HEK293 (cell line): Measurements from ENCODE around the gene IMP3.

ENCODE experiments used
- PRDM1 ChIP-seq: fragments of 450-650 bp; formaldehyde crosslinking; IDR thresholded peaks from 2 replicates; pipeline ENCODE4; 2016; ENCODE audit warnings: missing biosample characterization, missing genetic modification characterization
- SCRT2 ChIP-seq: fragments of 450-650 bp; formaldehyde crosslinking; IDR thresholded peaks from 2 replicates; pipeline ENCODE4 v1.5.1; 2016; ENCODE audit warnings: missing biosample characterization, missing genetic modification characterization
- WT1 ChIP-seq: fragments of 450-650 bp; formaldehyde crosslinking; IDR thresholded peaks from 2 replicates; pipeline ENCODE4 v1.5.1; 2016; ENCODE audit warnings: missing biosample characterization, missing genetic modification characterization
- ZNF248 ChIP-seq: fragments of 450-650 bp; formaldehyde crosslinking; IDR thresholded peaks from 2 replicates; pipeline ENCODE4 v1.5.1; 2017; ENCODE audit warnings: missing biosample characterization, missing genetic modification characterization
- ZNF529 ChIP-seq: fragments of 450-650 bp; formaldehyde crosslinking; IDR thresholded peaks from 2 replicates; pipeline ENCODE4 v1.5.1; 2017; ENCODE audit warnings: missing genetic modification characterization, missing biosample characterization; ENCODE audit not compliant: insufficient replicate concordance
- ZSCAN16 ChIP-seq: fragments of 450-650 bp; formaldehyde crosslinking; IDR thresholded peaks from 2 replicates; pipeline ENCODE4 v1.5.1; 2016; ENCODE audit warnings: missing biosample characterization, missing genetic modification characterization
- TF ChIP-seq, protein P1 (sequence below): fragments of 450-650 bp; formaldehyde crosslinking; IDR thresholded peaks from 2 replicates; pipeline ENCODE4 v1.5.1; 2016; ENCODE audit warnings: missing biosample characterization, missing genetic modification characterization
- TF ChIP-seq, protein P2 (sequence below): fragments of 450-650 bp; formaldehyde crosslinking; conservative IDR thresholded peaks from 2 replicates; pipeline ENCODE4 v1.5.1; 2016; ENCODE audit warnings: low read depth, missing biosample characterization, missing genetic modification characterization
- TF ChIP-seq, protein P3 (sequence below): fragments of 450-650 bp; formaldehyde crosslinking; IDR thresholded peaks from 2 replicates; pipeline ENCODE4 v1.5.1; 2016; ENCODE audit warnings: missing biosample characterization, missing genetic modification characterization
- TF ChIP-seq, protein P4 (sequence below): sonication (generic); formaldehyde crosslinking; IDR thresholded peaks from 2 replicates; pipeline ENCODE4 v1.8.1; 2022; ENCODE audit warnings: mild to moderate bottlenecking, moderate library complexity, missing genetic modification reagents
- TF ChIP-seq, protein P5 (sequence below): IDR thresholded peaks from 2 replicates; pipeline ENCODE4 v1.6.1; 2011; ENCODE audit warnings: mild to moderate bottlenecking, low read depth, low read length, borderline replicate concordance
- TF ChIP-seq, protein P6 (sequence below): fragments of 450-650 bp; formaldehyde crosslinking; IDR thresholded peaks from 2 replicates; pipeline ENCODE4 v1.5.1; 2016; ENCODE audit warnings: missing biosample characterization, missing genetic modification characterization
- TF ChIP-seq, protein P7 (sequence below): fragments of 450-650 bp; formaldehyde crosslinking; IDR thresholded peaks from 2 replicates; pipeline ENCODE4 v1.5.1; 2017; ENCODE audit warnings: missing biosample characterization, missing genetic modification characterization
- TF ChIP-seq, protein P8 (sequence below): fragments of 450-650 bp; formaldehyde crosslinking; IDR thresholded peaks from 2 replicates; pipeline ENCODE4 v1.5.1; 2016; ENCODE audit warnings: missing biosample characterization, missing genetic modification characterization

IMP3 gene

DNA sequence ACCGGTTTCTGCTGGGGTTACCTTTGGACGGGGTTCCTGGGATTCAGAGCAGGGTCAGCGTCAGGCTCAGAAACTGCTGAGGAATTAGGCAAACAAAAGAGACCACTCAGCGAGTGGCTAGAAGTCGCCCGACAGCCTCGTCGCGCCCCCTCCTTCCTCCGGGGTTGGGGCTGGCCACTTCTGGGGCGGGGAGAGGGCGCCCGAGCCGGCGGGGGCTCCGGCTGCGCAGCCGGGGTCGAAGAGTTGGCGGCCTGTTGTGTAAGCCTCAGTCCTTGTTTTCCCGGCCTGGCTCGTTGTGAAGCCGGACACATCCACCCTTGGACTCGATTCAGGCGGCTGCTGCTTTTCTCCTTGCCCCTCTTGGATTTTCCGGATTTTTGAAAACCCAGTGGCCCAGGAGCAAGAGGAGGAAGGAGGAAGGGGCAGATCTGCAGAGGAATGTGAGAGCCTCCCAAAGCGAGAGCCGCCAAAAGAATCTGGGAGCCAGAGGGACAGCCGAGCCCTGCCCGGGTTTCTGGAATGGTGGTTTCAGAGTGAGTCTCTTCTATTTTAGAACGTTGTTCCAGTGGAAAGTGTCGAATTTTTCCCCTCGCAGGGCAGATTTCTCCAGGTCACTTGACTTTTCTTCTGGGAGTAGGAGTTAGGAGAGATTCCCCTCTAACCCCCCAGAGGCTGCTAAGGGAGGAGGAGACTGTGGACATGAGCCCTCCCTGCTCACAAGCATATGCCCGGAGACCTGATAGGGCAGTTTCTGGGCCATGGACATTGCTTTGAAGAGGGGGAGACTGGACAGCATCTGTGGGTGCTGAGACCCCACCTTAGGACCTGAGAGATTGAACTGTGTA, 8.4 kb upstream of the IMP3 start (continued):
- TF ChIP-seq, protein P1, sequence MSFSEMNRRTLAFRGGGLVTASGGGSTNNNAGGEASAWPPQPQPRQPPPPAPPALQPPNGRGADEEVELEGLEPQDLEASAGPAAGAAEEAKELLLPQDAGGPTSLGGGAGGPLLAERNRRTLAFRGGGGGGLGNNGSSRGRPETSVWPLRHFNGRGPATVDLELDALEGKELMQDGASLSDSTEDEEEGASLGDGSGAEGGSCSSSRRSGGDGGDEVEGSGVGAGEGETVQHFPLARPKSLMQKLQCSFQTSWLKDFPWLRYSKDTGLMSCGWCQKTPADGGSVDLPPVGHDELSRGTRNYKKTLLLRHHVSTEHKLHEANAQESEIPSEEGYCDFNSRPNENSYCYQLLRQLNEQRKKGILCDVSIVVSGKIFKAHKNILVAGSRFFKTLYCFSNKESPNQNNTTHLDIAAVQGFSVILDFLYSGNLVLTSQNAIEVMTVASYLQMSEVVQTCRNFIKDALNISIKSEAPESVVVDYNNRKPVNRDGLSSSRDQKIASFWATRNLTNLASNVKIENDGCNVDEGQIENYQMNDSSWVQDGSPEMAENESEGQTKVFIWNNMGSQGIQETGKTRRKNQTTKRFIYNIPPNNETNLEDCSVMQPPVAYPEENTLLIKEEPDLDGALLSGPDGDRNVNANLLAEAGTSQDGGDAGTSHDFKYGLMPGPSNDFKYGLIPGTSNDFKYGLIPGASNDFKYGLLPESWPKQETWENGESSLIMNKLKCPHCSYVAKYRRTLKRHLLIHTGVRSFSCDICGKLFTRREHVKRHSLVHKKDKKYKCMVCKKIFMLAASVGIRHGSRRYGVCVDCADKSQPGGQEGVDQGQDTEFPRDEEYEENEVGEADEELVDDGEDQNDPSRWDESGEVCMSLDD (tag by site-specific recombination): 0 out of 2 replicates have a peak, but pooled peaks have one; percentile 3
- TF ChIP-seq, protein P2, sequence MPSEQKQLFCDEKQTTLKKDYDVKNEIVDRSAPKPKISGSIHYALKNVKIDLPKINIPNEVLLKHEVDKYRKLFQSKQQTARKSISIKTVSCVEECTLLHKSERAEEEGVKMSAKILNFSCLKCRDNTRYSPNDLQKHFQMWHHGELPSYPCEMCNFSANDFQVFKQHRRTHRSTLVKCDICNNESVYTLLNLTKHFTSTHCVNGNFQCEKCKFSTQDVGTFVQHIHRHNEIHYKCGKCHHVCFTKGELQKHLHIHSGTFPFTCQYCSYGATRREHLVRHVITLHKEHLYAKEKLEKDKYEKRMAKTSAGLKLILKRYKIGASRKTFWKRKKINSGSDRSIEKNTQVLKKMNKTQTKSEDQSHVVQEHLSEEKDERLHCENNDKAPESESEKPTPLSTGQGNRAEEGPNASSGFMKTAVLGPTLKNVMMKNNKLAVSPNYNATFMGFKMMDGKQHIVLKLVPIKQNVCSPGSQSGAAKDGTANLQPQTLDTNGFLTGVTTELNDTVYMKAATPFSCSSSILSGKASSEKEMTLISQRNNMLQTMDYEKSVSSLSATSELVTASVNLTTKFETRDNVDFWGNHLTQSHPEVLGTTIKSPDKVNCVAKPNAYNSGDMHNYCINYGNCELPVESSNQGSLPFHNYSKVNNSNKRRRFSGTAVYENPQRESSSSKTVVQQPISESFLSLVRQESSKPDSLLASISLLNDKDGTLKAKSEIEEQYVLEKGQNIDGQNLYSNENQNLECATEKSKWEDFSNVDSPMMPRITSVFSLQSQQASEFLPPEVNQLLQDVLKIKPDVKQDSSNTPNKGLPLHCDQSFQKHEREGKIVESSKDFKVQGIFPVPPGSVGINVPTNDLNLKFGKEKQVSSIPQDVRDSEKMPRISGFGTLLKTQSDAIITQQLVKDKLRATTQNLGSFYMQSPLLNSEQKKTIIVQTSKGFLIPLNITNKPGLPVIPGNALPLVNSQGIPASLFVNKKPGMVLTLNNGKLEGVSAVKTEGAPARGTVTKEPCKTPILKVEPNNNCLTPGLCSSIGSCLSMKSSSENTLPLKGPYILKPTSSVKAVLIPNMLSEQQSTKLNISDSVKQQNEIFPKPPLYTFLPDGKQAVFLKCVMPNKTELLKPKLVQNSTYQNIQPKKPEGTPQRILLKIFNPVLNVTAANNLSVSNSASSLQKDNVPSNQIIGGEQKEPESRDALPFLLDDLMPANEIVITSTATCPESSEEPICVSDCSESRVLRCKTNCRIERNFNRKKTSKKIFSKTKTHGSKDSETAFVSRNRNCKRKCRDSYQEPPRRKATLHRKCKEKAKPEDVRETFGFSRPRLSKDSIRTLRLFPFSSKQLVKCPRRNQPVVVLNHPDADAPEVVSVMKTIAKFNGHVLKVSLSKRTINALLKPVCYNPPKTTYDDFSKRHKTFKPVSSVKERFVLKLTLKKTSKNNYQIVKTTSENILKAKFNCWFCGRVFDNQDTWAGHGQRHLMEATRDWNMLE (tag by site-specific recombination): no peak
- 0 out of 2 replicates have a peak, but pooled peaks have one; percentile 7 for TF ChIP-seq SCRT2 (tag by site-specific recombination)
- no peak for TF ChIP-seq WT1 (tag by site-specific recombination)
- 0 out of 2 replicates have a peak, but pooled peaks have one; percentile 8 for TF ChIP-seq ZSCAN16 (tag by site-specific recombination)
- TF ChIP-seq, protein P3, sequence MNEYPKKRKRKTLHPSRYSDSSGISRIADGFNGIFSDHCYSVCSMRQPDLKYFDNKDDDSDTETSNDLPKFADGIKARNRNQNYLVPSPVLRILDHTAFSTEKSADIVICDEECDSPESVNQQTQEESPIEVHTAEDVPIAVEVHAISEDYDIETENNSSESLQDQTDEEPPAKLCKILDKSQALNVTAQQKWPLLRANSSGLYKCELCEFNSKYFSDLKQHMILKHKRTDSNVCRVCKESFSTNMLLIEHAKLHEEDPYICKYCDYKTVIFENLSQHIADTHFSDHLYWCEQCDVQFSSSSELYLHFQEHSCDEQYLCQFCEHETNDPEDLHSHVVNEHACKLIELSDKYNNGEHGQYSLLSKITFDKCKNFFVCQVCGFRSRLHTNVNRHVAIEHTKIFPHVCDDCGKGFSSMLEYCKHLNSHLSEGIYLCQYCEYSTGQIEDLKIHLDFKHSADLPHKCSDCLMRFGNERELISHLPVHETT (tag by site-specific recombination): no peak
- TF ChIP-seq, protein P4, sequence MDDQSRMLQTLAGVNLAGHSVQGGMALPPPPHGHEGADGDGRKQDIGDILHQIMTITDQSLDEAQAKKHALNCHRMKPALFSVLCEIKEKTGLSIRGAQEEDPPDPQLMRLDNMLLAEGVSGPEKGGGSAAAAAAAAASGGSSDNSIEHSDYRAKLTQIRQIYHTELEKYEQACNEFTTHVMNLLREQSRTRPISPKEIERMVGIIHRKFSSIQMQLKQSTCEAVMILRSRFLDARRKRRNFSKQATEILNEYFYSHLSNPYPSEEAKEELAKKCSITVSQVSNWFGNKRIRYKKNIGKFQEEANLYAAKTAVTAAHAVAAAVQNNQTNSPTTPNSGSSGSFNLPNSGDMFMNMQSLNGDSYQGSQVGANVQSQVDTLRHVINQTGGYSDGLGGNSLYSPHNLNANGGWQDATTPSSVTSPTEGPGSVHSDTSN (CRISPR knock-in tag): 0 out of 2 replicates have a peak, but pooled peaks have one; percentile 1
- TF ChIP-seq, protein P5, sequence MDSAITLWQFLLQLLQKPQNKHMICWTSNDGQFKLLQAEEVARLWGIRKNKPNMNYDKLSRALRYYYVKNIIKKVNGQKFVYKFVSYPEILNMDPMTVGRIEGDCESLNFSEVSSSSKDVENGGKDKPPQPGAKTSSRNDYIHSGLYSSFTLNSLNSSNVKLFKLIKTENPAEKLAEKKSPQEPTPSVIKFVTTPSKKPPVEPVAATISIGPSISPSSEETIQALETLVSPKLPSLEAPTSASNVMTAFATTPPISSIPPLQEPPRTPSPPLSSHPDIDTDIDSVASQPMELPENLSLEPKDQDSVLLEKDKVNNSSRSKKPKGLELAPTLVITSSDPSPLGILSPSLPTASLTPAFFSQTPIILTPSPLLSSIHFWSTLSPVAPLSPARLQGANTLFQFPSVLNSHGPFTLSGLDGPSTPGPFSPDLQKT: no peak; the same call in 1 of the 2 replicates
- TF ChIP-seq PRDM1 (tag by site-specific recombination): peak; percentile 13; the same call in 1 of the 2 replicates
- no peak for TF ChIP-seq ZNF248
- TF ChIP-seq, protein P6, sequence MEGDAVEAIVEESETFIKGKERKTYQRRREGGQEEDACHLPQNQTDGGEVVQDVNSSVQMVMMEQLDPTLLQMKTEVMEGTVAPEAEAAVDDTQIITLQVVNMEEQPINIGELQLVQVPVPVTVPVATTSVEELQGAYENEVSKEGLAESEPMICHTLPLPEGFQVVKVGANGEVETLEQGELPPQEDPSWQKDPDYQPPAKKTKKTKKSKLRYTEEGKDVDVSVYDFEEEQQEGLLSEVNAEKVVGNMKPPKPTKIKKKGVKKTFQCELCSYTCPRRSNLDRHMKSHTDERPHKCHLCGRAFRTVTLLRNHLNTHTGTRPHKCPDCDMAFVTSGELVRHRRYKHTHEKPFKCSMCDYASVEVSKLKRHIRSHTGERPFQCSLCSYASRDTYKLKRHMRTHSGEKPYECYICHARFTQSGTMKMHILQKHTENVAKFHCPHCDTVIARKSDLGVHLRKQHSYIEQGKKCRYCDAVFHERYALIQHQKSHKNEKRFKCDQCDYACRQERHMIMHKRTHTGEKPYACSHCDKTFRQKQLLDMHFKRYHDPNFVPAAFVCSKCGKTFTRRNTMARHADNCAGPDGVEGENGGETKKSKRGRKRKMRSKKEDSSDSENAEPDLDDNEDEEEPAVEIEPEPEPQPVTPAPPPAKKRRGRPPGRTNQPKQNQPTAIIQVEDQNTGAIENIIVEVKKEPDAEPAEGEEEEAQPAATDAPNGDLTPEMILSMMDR (tag by site-specific recombination): 0 out of 2 replicates have a peak, but pooled peaks have one; percentile 5
- TF ChIP-seq ZNF529 (tag by site-specific recombination): no peak
- TF ChIP-seq, protein P7, sequence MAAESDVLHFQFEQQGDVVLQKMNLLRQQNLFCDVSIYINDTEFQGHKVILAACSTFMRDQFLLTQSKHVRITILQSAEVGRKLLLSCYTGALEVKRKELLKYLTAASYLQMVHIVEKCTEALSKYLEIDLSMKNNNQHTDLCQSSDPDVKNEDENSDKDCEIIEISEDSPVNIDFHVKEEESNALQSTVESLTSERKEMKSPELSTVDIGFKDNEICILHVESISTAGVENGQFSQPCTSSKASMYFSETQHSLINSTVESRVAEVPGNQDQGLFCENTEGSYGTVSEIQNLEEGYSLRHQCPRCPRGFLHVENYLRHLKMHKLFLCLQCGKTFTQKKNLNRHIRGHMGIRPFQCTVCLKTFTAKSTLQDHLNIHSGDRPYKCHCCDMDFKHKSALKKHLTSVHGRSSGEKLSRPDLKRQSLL: peak; percentile 79
- TF ChIP-seq, protein P8, sequence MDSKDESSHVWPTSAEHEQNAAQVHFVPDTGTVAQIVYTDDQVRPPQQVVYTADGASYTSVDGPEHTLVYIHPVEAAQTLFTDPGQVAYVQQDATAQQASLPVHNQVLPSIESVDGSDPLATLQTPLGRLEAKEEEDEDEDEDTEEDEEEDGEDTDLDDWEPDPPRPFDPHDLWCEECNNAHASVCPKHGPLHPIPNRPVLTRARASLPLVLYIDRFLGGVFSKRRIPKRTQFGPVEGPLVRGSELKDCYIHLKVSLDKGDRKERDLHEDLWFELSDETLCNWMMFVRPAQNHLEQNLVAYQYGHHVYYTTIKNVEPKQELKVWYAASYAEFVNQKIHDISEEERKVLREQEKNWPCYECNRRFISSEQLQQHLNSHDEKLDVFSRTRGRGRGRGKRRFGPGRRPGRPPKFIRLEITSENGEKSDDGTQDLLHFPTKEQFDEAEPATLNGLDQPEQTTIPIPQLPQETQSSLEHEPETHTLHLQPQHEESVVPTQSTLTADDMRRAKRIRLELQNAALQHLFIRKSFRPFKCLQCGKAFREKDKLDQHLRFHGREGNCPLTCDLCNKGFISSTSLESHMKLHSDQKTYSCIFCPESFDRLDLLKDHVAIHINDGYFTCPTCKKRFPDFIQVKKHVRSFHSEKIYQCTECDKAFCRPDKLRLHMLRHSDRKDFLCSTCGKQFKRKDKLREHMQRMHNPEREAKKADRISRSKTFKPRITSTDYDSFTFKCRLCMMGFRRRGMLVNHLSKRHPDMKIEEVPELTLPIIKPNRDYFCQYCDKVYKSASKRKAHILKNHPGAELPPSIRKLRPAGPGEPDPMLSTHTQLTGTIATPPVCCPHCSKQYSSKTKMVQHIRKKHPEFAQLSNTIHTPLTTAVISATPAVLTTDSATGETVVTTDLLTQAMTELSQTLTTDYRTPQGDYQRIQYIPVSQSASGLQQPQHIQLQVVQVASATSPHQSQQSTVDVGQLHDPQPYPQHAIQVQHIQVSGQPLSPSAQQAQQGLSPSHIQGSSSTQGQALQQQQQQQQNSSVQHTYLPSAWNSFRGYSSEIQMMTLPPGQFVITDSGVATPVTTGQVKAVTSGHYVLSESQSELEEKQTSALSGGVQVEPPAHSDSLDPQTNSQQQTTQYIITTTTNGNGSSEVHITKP: peak; percentile 32; the same call in 1 of the 2 replicates
